Bronchial smooth muscle cell (primary cell): Measurements from ENCODE around the gene ITGAL. TPM values are rescaled to one million over a fixed set of nuclear protein-coding genes. Genes with fewer than 3 reads are reported as not detected.

Source experiments
- total RNA-seq: library from RNA; depleted of rRNA; stranded (reverse); fragments of >200 nt; gene quantifications from 2 replicates; pipeline ENCODE4 v1.2.1, GENCODE V29; 2014

Gene ITGAL
- total RNA-seq = not detected in 2 replicates

GRCh38 chr16:30472328-30472942, at the start of gene ITGAL:
TSS of gene ITGAL (plus strand) at chr16:30472742. CDS start at chr16:30472838, 96 bp downstream.

GRCh38 chr16:30429678-30430427, 42.7 kb upstream of the ITGAL start, which contains the start of gene DCTPP1:
TSS of gene DCTPP1 (minus strand) at chr16:30430030. CDS start at chr16:30429980, 50 bp downstream.

GRCh38 chr16:30445408-30446202, 26.9 kb upstream of the ITGAL start, which contains the start of gene SEPHS2:
TSS of gene SEPHS2 (minus strand) at chr16:30445874. CDS start at chr16:30445727, 147 bp downstream.

GRCh38 chr16:30526137-30526822, 53.7 kb downstream of the ITGAL start, which contains the start of gene ZNF768:
TSS of gene ZNF768 (minus strand) at chr16:30526566. CDS start at chr16:30526413, 153 bp downstream.

GRCh38 chr16:30534368-30535105, 62.0 kb downstream of the ITGAL start, which contains the start of gene ZNF747:
TSS of gene ZNF747 (minus strand) at chr16:30534858. CDS start at chr16:30534679, 179 bp downstream.

DNA sequence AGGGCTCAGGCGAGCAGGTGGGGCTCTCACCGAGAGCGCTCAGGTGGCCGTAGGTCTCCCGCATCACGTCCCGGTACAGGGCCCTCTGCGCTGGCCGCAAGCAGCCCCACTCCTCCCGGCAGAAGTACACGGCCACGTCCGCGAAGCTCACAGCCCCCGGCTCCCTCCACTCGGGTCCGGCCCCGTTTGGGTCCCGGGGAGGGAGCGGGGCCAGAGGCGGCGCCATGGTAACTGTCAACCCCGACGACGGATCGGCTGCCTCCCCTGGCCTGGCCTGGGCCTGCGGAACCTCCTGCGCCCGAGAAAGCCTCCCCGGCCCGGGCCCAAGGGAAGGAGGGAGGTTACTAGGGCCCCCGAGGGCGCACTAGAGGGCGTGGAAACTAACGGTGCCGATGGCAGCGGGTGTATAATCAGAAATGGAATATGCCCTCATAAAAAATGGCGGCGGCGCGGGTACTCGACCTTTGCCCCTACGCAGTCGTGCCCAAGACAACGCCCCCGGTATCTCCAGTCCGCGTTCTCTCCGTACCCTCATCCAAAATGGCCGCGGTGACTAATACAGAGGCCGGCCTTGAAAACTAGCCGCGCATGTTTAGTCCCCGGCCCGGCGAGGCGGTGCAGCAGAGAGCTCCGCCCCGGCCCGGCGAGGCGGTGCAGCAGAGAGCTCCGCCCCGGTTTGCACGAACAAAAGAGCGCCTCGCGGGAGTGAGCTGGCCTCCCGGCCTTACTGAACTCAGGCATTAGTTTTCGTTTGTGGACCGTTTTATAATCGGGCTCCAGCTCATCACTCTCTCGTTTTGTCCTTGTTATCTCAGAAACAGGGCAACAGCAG, 85.6 kb downstream of the ITGAL start, which contains the start of gene ZNF764:
Gene ZNF764, minus strand, starts transcription at position 418 of the 832 bp plus-strand sequence. Its CDS starts 192 bp downstream, at position 226.

GRCh38 chr16:30571445-30572322, 99.1 kb downstream of the ITGAL start, which contains the start of gene ZNF688:
TSS of gene ZNF688 (minus strand) at chr16:30571714. CDS start at chr16:30571629, 85 bp downstream.

Other genes with a start within 250 kb of the ITGAL start
- gene NPIPB13, start 224.3 kb upstream of the ITGAL start, total RNA-seq = 1.1 and 1.7 TPM in 2 replicates
- 31.2 and 40.7 TPM in 2 replicates for gene CD2BP2, start 117.4 kb upstream of the ITGAL start, total RNA-seq
- gene TBC1D10B, start 102.2 kb upstream of the ITGAL start, total RNA-seq = 21.3 and 25.2 TPM in 2 replicates
- gene MYL11, start 97.9 kb upstream of the ITGAL start, total RNA-seq = 0.95 TPM in 1 of 2 replicates, not detected in the other
- gene SEPTIN1, start 90.2 kb upstream of the ITGAL start, total RNA-seq = under 0.01 and 0.26 TPM in 2 replicates
- 3.1 and 4.4 TPM in 2 replicates for gene ZNF48, start 77.3 kb upstream of the ITGAL start, total RNA-seq
- 9.6 and 13.6 TPM in 2 replicates for gene ZNF771, start 65.1 kb upstream of the ITGAL start, total RNA-seq
- 6.0 and 12.0 TPM in 2 replicates for gene DCTPP1, start 42.7 kb upstream of the ITGAL start, total RNA-seq
- gene SEPHS2, start 26.9 kb upstream of the ITGAL start, total RNA-seq = 11.8 and 14.5 TPM in 2 replicates
- gene ZNF768, start 53.8 kb downstream of the ITGAL start, total RNA-seq = 12.3 and 15.3 TPM in 2 replicates
- 4.2 and 6.3 TPM in 2 replicates for gene ZNF747, start 62.1 kb downstream of the ITGAL start, total RNA-seq
- 2.0 and 2.3 TPM in 2 replicates for gene ZNF764, start 85.6 kb downstream of the ITGAL start, total RNA-seq
- 5.8 and 13.6 TPM in 2 replicates for gene ZNF688, start 99.0 kb downstream of the ITGAL start, total RNA-seq
- 6.8 and 7.1 TPM in 2 replicates for gene ZNF785, start 113.0 kb downstream of the ITGAL start, total RNA-seq
- gene ZNF689, start 137.6 kb downstream of the ITGAL start, total RNA-seq = 2.5 and 2.7 TPM in 2 replicates
- gene PRR14, start 178.2 kb downstream of the ITGAL start, total RNA-seq = 3.3 and 3.8 TPM in 2 replicates
- 10.2 and 12.5 TPM in 2 replicates for gene FBRS, start 185.7 kb downstream of the ITGAL start, total RNA-seq
- 13.7 and 16.5 TPM in 2 replicates for gene SRCAP, start 226.4 kb downstream of the ITGAL start, total RNA-seq